Caco-2 (cell line): ENCODE data around the gene PGLYRP1. TPM values are rescaled to one million over a fixed set of nuclear protein-coding genes. Genes with fewer than 3 reads are reported as not detected.

ENCODE experiments used
- BruUV-seq: library from RNA; stranded (reverse); fragments of 400-500 nt; replicated peaks from 2 replicates; lab custom pipeline; 2021; lab: Mats Ljungman, UMichigan
- CTCF ChIA-PET: fragments of 300-600 bp; sonication (Branson Sonifier 250); formaldehyde crosslinking; loops from one replicate; lab custom pipeline; 2022; ENCODE audit warnings: antibody characterized with exemption; lab: Charles Lee
- POLR2A ChIA-PET: fragments of 300-600 bp; sonication (Branson Sonifier 250); formaldehyde crosslinking; loops from one replicate; lab custom pipeline; 2022; ENCODE audit warnings: antibody characterized with exemption; lab: Charles Lee
- DNase-seq, 2 experiments: peaks; one replicate each; pipeline versions ENCODE4 v3.0.0 to v3.0.0-alpha.2; 2020 to 2022
- H3K27me3 ChIP-seq: replicated peaks from 2 replicates; pipeline ENCODE4 v1.6.0; 2011; ENCODE audit warnings: low read length; ENCODE audit not compliant: control insufficient read depth, insufficient read depth
- H3K36me3 ChIP-seq: 2 replicates; pipeline ENCODE4 v1.5.1; 2011; ENCODE audit warnings: low read length; ENCODE audit not compliant: control insufficient read depth, insufficient read depth
- H3K4me1 ChIP-seq: fragments of 250-450 bp; sonication (Bioruptor Pico); 2 replicates; pipeline ENCODE4 v1.5.1; 2020; ENCODE audit warnings: mild to moderate bottlenecking
- H3K4me3 ChIP-seq: 2 replicates; pipeline ENCODE4 v1.5.1; 2011; ENCODE audit warnings: low read depth, mild to moderate bottlenecking, control low read depth, low read length
- H3K9me3 ChIP-seq: fragments of 250-450 bp; sonication (Bioruptor Pico); 2 replicates; pipeline ENCODE4 v1.5.1; 2020; ENCODE audit warnings: mild to moderate bottlenecking, moderate library complexity
- H3K27ac Mint-ChIP-seq: one replicate; pipeline ENCODE4 v1.8.0; 2022; ENCODE audit warnings: mixed read lengths; ENCODE audit not compliant: unreplicated experiment
- H3K27me3 Mint-ChIP-seq: one replicate; pipeline ENCODE4 v1.8.0; 2022; ENCODE audit warnings: mixed read lengths; ENCODE audit not compliant: insufficient read depth, unreplicated experiment
- H3K36me3 Mint-ChIP-seq: one replicate; pipeline ENCODE4 v1.8.0; 2022; ENCODE audit warnings: mild to moderate bottlenecking, mixed read lengths; ENCODE audit not compliant: insufficient read depth, unreplicated experiment
- H3K4me1 Mint-ChIP-seq: one replicate; pipeline ENCODE4 v1.8.0; 2022; ENCODE audit warnings: low read depth, mixed read lengths; ENCODE audit not compliant: unreplicated experiment
- H3K4me3 Mint-ChIP-seq: one replicate; pipeline ENCODE4 v1.8.0; 2022; ENCODE audit warnings: mild to moderate bottlenecking, moderate library complexity, mixed read lengths; ENCODE audit not compliant: unreplicated experiment
- H3K9me3 Mint-ChIP-seq: one replicate; pipeline ENCODE4 v1.8.0; 2022; ENCODE audit warnings: mixed read lengths; ENCODE audit not compliant: unreplicated experiment
- intact Hi-C: fragments of 100-400 bp; cut with micrococcal nuclease; formaldehyde crosslinking; loops from one replicate; pipeline ENCODE4 v1.10.0; 2022; ENCODE audit not compliant: unreplicated experiment
- total RNA-seq: library from RNA; stranded (reverse); gene quantifications from 2 replicates; pipeline ENCODE4 v1.2.3, GENCODE V29; 2022
- TF ChIP-seq, protein P1 (sequence below), 2 experiments: fragments of 200-600 bp in 1 of 2; IDR thresholded peaks; 1 replicate in 1 of 2; 2 replicates in 1 of 2; pipeline versions ENCODE4 v1.5.1 to v1.8.0; 2011 to 2022; ENCODE audit warnings: antibody characterized with exemption in 1 of 2, control low read depth in 1 of 2, inconsistent platforms in 1 of 2, low read depth in 1 of 2, low read length in 1 of 2, mild to moderate bottlenecking in 1 of 2, moderate library complexity in 1 of 2; ENCODE audit not compliant: insufficient read depth in 1 of 2, severe bottlenecking in 1 of 2, unreplicated experiment in 1 of 2

Gene PGLYRP1
- total RNA-seq, 1 experiment from 2014 or later: not detected

DNA sequence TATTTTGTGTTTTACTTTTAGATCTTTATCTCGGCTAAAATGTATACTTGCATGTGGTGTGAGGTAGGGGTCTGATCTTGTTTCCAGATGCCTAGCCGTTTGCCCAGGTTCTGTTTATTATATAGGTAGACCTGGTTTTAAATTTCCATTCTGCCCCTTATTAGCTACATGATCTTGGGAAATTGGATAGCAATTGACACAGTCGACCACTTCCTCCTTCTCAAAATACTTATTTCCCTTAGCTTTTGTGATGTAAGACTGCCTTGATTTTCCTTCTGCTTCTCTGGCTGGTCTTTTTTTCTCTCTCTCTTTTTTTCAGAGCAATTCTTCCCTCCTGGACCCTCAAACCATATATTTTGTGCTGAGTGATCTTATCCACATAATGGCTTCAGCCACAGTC is 3.0 kb upstream of the PGLYRP1 start:
- Histone ChIP-seq H3K9me3 (no peaks in the 10 kb centered on the region), H3K4me3 (no peak overlapping the region), H3K4me1 (peaks cover 21% of the 10 kb centered on the region), H3K27me3 (no peaks in the 10 kb centered on the region), H3K36me3 (no peaks in the 10 kb centered on the region)
- ChIA-PET CTCF (interaction anchor here (0.9 to 5.3 kb wide), 2 partner anchors 9 to 51 kb away, joined by 5 to 156 read pairs; no protein-coding TSS in a partner anchor), POLR2A (no interaction called here)
- H3K27ac Mint-ChIP-seq: no peak overlapping the region
- no peak overlapping the region for H3K4me3 Mint-ChIP-seq
- H3K9me3 Mint-ChIP-seq: peaks cover 12% of the 10 kb centered on the region
- H3K36me3 Mint-ChIP-seq: no peaks in the 10 kb centered on the region
- BruUV-seq: no TSS peak
- TF ChIP-seq, protein P1, sequence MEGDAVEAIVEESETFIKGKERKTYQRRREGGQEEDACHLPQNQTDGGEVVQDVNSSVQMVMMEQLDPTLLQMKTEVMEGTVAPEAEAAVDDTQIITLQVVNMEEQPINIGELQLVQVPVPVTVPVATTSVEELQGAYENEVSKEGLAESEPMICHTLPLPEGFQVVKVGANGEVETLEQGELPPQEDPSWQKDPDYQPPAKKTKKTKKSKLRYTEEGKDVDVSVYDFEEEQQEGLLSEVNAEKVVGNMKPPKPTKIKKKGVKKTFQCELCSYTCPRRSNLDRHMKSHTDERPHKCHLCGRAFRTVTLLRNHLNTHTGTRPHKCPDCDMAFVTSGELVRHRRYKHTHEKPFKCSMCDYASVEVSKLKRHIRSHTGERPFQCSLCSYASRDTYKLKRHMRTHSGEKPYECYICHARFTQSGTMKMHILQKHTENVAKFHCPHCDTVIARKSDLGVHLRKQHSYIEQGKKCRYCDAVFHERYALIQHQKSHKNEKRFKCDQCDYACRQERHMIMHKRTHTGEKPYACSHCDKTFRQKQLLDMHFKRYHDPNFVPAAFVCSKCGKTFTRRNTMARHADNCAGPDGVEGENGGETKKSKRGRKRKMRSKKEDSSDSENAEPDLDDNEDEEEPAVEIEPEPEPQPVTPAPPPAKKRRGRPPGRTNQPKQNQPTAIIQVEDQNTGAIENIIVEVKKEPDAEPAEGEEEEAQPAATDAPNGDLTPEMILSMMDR (IDR thresholded peaks at IDR 0.05; ENCODE audit: insufficient read depth in 1 of 2, low read depth in 1 of 2, low read length in 1 of 2, severe bottlenecking in 1 of 2, unreplicated experiment in 1 of 2): no peak
- H3K27me3 Mint-ChIP-seq: no peaks in the 10 kb centered on the region
- peaks cover 21% of the 10 kb centered on the region for H3K4me1 Mint-ChIP-seq
- no peak for DNase-seq
- intact Hi-C loops: loop anchor here (5.0 kb wide), 1 partner anchor 161 kb away; no protein-coding TSS in a partner anchor

DNA sequence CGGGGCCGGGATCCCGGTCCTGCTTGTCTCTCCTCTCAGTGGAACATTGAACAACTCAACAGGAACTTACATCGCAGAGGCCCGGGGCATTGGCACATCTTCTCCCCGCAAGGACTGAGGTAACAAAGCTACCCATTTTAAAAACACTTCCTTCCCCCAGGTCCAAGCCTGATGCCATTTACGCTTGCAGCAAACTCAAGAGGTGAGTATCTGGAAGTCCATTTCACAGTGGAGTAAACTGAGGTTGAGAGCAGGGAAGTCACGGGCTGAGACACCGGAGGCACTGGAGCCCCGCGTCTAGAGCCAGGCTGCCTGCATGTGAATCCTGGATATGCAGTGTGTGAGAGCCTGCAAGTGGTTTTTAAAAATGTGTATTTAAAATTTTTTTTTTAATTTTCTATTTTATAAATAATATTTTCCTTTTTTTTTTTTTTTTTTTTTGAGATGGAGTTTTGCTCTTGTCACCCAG is 492 bp upstream of the PGLYRP1 start:
- no peak overlapping the region for H3K4me3 Mint-ChIP-seq
- peaks cover 6% of the 10 kb centered on the region for H3K4me1 Mint-ChIP-seq
- CTCF ChIA-PET: interaction anchor here (2.4 kb wide), 1 partner anchor 54 kb away, joined by 10 read pairs; no protein-coding TSS in a partner anchor
- intact Hi-C loops: no loop called here
- TF ChIP-seq, protein P1 (IDR thresholded peaks at IDR 0.05; ENCODE audit: insufficient read depth in 1 of 2, low read depth in 1 of 2, low read length in 1 of 2, severe bottlenecking in 1 of 2, unreplicated experiment in 1 of 2): no peak
- DNase-seq: no peak
- Histone ChIP-seq H3K27me3 (no peaks in the 10 kb centered on the region), H3K4me3 (no peak overlapping the region), H3K4me1 (peaks cover 5% of the 10 kb centered on the region; the same call in 1 of the 2 replicates), H3K36me3 (no peaks in the 10 kb centered on the region), H3K9me3 (no peaks in the 10 kb centered on the region)
- H3K36me3 Mint-ChIP-seq: no peaks in the 10 kb centered on the region
- POLR2A ChIA-PET: no interaction called here
- BruUV-seq: no TSS peak
- H3K9me3 Mint-ChIP-seq: peaks cover 12% of the 10 kb centered on the region
- no peak overlapping the region for H3K27ac Mint-ChIP-seq
- no peaks in the 10 kb centered on the region for H3K27me3 Mint-ChIP-seq

DNA sequence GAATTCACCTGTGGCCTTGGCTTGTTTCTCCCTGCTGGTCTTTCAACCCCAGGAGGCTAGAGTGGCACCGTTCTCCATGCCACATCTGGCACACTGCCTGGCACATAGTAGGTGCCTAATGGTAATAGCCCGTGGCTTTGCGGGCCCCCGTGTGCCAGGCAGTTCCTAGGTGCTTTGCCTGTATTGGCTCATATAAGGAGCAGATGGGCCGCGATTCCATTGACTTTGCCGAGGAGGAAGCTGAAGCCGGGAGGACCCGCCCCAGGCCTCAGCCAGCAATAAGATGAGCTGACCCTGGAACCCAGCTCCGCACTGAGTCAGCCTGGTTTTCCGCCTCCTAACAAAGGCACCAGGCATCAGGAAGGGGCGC is 807 bp downstream of the PGLYRP1 start:
- no peaks in the 10 kb centered on the region for H3K27me3 ChIP-seq
- peaks cover 12% of the 10 kb centered on the region for H3K9me3 Mint-ChIP-seq
- DNase-seq: peak in 1 of 2 experiments; percentile 30
- TF ChIP-seq, protein P1 (IDR thresholded peaks at IDR 0.05; ENCODE audit: insufficient read depth in 1 of 2, low read depth in 1 of 2, low read length in 1 of 2, severe bottlenecking in 1 of 2, unreplicated experiment in 1 of 2): no peak
- H3K4me1 ChIP-seq: peaks cover 5% of the 10 kb centered on the region; the same call in 1 of the 2 replicates
- no peaks in the 10 kb centered on the region for H3K36me3 ChIP-seq
- H3K27ac Mint-ChIP-seq: no peak overlapping the region
- ChIA-PET POLR2A (no interaction called here), CTCF (interaction anchor here (0.6 to 2.4 kb wide), 3 partner anchors 27 to 320 kb away, joined by 3 to 10 read pairs (median 3); partner anchors contain the start of gene CCDC61)
- no peaks in the 10 kb centered on the region for H3K9me3 ChIP-seq
- H3K27me3 Mint-ChIP-seq: no peaks in the 10 kb centered on the region
- BruUV-seq: no TSS peak
- no peaks in the 10 kb centered on the region for H3K36me3 Mint-ChIP-seq
- intact Hi-C loops: no loop called here
- H3K4me3 Mint-ChIP-seq: no peak overlapping the region
- H3K4me1 Mint-ChIP-seq: peaks cover 6% of the 10 kb centered on the region
- H3K4me3 ChIP-seq: no peak overlapping the region
